SK-N-SH treated with all-trans-retinoic acid at 6 μM for 48 hours (cell line): Measurements from ENCODE around the gene IRX6.

Experiments used
- CREB5 ChIP-seq: fragments of 250-450 bp; sonication (Bioruptor Pico); IDR thresholded peaks from 2 replicates; pipeline ENCODE4 v1.5.1; 2020; ENCODE audit warnings: low read depth, mild to moderate bottlenecking, moderate library complexity
- CSDC2 ChIP-seq: fragments of 250-450 bp; sonication (Bioruptor Pico); IDR thresholded peaks from 2 replicates; pipeline ENCODE4 v1.5.0; 2020; ENCODE audit warnings: mild to moderate bottlenecking, moderate library complexity
- CSRNP3 ChIP-seq: fragments of 250-450 bp; sonication (Bioruptor Pico); IDR thresholded peaks from 2 replicates; pipeline ENCODE4 v1.5.1; 2021; ENCODE audit warnings: mild to moderate bottlenecking, moderate library complexity
- GLIS3 ChIP-seq: fragments of 250-450 bp; sonication (Bioruptor Pico); IDR thresholded peaks from 2 replicates; pipeline ENCODE4 v1.5.0; 2020; ENCODE audit warnings: mild to moderate bottlenecking, moderate library complexity
- ISL1 ChIP-seq: fragments of 250-450 bp; sonication (Bioruptor Pico); IDR thresholded peaks from 2 replicates; pipeline ENCODE4 v2.1.2; 2022; ENCODE audit warnings: mild to moderate bottlenecking, moderate library complexity
- OSR1 ChIP-seq: fragments of 250-450 bp; sonication (Bioruptor Pico); IDR thresholded peaks from 2 replicates; pipeline ENCODE4 v1.8.0; 2022; ENCODE audit warnings: moderate library complexity, mild to moderate bottlenecking, inconsistent platforms
- PATZ1 ChIP-seq: fragments of 250-450 bp; sonication (Bioruptor Pico); IDR thresholded peaks from 2 replicates; pipeline ENCODE4 v1.8.0; 2020; ENCODE audit warnings: mild to moderate bottlenecking, moderate library complexity, borderline replicate concordance
- POU6F1 ChIP-seq: fragments of 250-450 bp; sonication (Bioruptor Pico); IDR thresholded peaks from 2 replicates; pipeline ENCODE4 v1.8.0; 2021; ENCODE audit warnings: low read depth, mild to moderate bottlenecking, moderate library complexity, borderline replicate concordance
- TOX ChIP-seq: fragments of 250-450 bp; sonication (Bioruptor Pico); IDR thresholded peaks from 2 replicates; pipeline ENCODE4 v1.8.0; 2021; ENCODE audit warnings: mild to moderate bottlenecking, moderate library complexity, borderline replicate concordance
- TSHZ2 ChIP-seq: fragments of 250-450 bp; sonication (Bioruptor Pico); IDR thresholded peaks from 2 replicates; pipeline ENCODE4 v1.5.0; 2020; ENCODE audit warnings: mild to moderate bottlenecking, moderate library complexity
- ZC3H10 ChIP-seq: fragments of 250-450 bp; sonication (Bioruptor Pico); IDR thresholded peaks from 2 replicates; pipeline ENCODE4 v1.5.1; 2021; ENCODE audit warnings: mild to moderate bottlenecking, moderate library complexity
- ZFP3 ChIP-seq: fragments of 250-450 bp; sonication (Bioruptor Pico); IDR thresholded peaks from 2 replicates; pipeline ENCODE4 v1.5.0; 2020; ENCODE audit warnings: mild to moderate bottlenecking, moderate library complexity
- ZFP30 ChIP-seq: fragments of 450-650 bp; formaldehyde crosslinking; IDR thresholded peaks from 2 replicates; pipeline ENCODE4 v1.5.0; 2022; ENCODE audit warnings: mild to moderate bottlenecking, moderate library complexity

- TF ChIP-seq ZFP30 (no peak), CSDC2 (CRISPR knock-in tag) (no peak), PATZ1 (CRISPR knock-in tag) (no peak), TSHZ2 (CRISPR knock-in tag) (no peak), OSR1 (CRISPR knock-in tag) (no peak), ISL1 (no peak), ZC3H10 (CRISPR knock-in tag) (no peak), GLIS3 (CRISPR knock-in tag) (no peak), CSRNP3 (CRISPR knock-in tag) (no peak), ZFP3 (CRISPR knock-in tag) (no peak), POU6F1 (no peak), CREB5 (CRISPR knock-in tag) (no peak), TOX (no peak)
Observed at GRCh38 chr16:55376567-55377167, 52.7 kb downstream of the IRX6 start.
